Ishikawa (cell line): Measurements from ENCODE around the gene EMSY.

Experiments used
- CREB1 ChIP-seq: IDR thresholded peaks from 2 replicates; pipeline ENCODE4 v1.6.1; 2012; ENCODE audit warnings: low read depth
- EP300 ChIP-seq: IDR thresholded peaks from 2 replicates; pipeline ENCODE4 v1.6.1; 2012; ENCODE audit warnings: borderline replicate concordance
- FOXM1 ChIP-seq: IDR thresholded peaks from 2 replicates; pipeline ENCODE4 v1.6.1; 2012; ENCODE audit warnings: low read depth, borderline replicate concordance
- RAD21 ChIP-seq: IDR thresholded peaks from 2 replicates; pipeline ENCODE4 v1.6.1; 2012; ENCODE audit warnings: low read depth
- TAF1 ChIP-seq: IDR thresholded peaks from 2 replicates; pipeline ENCODE4 v1.6.1; 2012; ENCODE audit warnings: low read depth, mild to moderate bottlenecking
- TCF12 ChIP-seq: IDR thresholded peaks from 2 replicates; pipeline ENCODE4 v1.6.1; 2012; ENCODE audit warnings: low read depth
- YY1 ChIP-seq: IDR thresholded peaks from 2 replicates; pipeline ENCODE4 v1.6.1; 2012; ENCODE audit warnings: low read depth
- TF ChIP-seq, protein P1 (sequence below): IDR thresholded peaks from 2 replicates; pipeline ENCODE4 v1.6.1; 2012
- TF ChIP-seq, protein P2 (sequence below): IDR thresholded peaks from 2 replicates; pipeline ENCODE4 v1.6.1; 2012
- TF ChIP-seq, protein P3 (sequence below): IDR thresholded peaks from 2 replicates; pipeline ENCODE4 v1.6.1; 2012; ENCODE audit warnings: low read depth, mild to moderate bottlenecking

GRCh38 chr11:76444384-76445120 lies at the start of gene EMSY:
- TF ChIP-seq EP300: no peak; the same call in 1 of the 2 replicates
- peak; percentile 99 for TF ChIP-seq TAF1
- TF ChIP-seq, protein P1, sequence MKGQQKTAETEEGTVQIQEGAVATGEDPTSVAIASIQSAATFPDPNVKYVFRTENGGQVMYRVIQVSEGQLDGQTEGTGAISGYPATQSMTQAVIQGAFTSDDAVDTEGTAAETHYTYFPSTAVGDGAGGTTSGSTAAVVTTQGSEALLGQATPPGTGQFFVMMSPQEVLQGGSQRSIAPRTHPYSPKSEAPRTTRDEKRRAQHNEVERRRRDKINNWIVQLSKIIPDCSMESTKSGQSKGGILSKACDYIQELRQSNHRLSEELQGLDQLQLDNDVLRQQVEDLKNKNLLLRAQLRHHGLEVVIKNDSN: no peak
- TF ChIP-seq, protein P2, sequence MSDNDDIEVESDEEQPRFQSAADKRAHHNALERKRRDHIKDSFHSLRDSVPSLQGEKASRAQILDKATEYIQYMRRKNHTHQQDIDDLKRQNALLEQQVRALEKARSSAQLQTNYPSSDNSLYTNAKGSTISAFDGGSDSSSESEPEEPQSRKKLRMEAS: peak; percentile 60
- TF ChIP-seq RAD21: no peak
- TF ChIP-seq CREB1: peak; percentile 83
- peak; percentile 35; the same call in 1 of the 2 replicates for TF ChIP-seq FOXM1
- TF ChIP-seq, protein P3, sequence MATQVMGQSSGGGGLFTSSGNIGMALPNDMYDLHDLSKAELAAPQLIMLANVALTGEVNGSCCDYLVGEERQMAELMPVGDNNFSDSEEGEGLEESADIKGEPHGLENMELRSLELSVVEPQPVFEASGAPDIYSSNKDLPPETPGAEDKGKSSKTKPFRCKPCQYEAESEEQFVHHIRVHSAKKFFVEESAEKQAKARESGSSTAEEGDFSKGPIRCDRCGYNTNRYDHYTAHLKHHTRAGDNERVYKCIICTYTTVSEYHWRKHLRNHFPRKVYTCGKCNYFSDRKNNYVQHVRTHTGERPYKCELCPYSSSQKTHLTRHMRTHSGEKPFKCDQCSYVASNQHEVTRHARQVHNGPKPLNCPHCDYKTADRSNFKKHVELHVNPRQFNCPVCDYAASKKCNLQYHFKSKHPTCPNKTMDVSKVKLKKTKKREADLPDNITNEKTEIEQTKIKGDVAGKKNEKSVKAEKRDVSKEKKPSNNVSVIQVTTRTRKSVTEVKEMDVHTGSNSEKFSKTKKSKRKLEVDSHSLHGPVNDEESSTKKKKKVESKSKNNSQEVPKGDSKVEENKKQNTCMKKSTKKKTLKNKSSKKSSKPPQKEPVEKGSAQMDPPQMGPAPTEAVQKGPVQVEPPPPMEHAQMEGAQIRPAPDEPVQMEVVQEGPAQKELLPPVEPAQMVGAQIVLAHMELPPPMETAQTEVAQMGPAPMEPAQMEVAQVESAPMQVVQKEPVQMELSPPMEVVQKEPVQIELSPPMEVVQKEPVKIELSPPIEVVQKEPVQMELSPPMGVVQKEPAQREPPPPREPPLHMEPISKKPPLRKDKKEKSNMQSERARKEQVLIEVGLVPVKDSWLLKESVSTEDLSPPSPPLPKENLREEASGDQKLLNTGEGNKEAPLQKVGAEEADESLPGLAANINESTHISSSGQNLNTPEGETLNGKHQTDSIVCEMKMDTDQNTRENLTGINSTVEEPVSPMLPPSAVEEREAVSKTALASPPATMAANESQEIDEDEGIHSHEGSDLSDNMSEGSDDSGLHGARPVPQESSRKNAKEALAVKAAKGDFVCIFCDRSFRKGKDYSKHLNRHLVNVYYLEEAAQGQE: no peak
- peak; percentile 94 for TF ChIP-seq YY1
- TF ChIP-seq TCF12: peak; percentile 44; the same call in 1 of the 2 replicates
